Type B pancreatic cell (in vitro differentiated cells): ENCODE measurements around the gene FBXL15. TPM values are rescaled to one million over a fixed set of nuclear protein-coding genes. Genes with fewer than 3 reads are reported as not detected.

ENCODE experiments used
- DNase-seq: peaks from one replicate; pipeline ENCODE4 v3.0.0; 2021; ENCODE audit warnings: mixed read lengths; ENCODE audit not compliant: unreplicated experiment; ENCODE audit errors: extremely low spot score
- H3K27ac Mint-ChIP-seq: 2 replicates; pipeline ENCODE4 v1.8.0; 2021; ENCODE audit warnings: mild to moderate bottlenecking, mixed read lengths
- H3K27me3 Mint-ChIP-seq: 2 replicates; pipeline ENCODE4 v1.8.0; 2021; ENCODE audit warnings: mixed read lengths
- H3K36me3 Mint-ChIP-seq: 2 replicates; pipeline ENCODE4 v1.8.0; 2021; ENCODE audit warnings: mixed read lengths
- H3K4me1 Mint-ChIP-seq: one replicate; pipeline ENCODE4 v1.8.0; 2021; ENCODE audit warnings: mixed read lengths; ENCODE audit not compliant: unreplicated experiment
- H3K4me3 Mint-ChIP-seq: 2 replicates; pipeline ENCODE4 v1.8.0; 2021; ENCODE audit warnings: mild to moderate bottlenecking, mixed read lengths
- H3K9me3 Mint-ChIP-seq: 2 replicates; pipeline ENCODE4 v1.8.0; 2021; ENCODE audit warnings: mixed read lengths
- total RNA-seq: library from RNA; stranded (reverse); gene quantifications from 2 replicates; pipeline ENCODE4 v1.2.1, GENCODE V29; 2021; ENCODE audit warnings: low replicate concordance
- TF ChIP-seq, protein P1 (sequence below): fragments of 200-600 bp; sonication (generic); conservative IDR thresholded peaks from 2 replicates; pipeline ENCODE4 v1.5.0; 2021; ENCODE audit warnings: antibody characterized with exemption, mild to moderate bottlenecking

FBXL15 gene
- total RNA-seq, 1 donor from 2014 or later = 14.8 TPM

GRCh38 chr10:102410429-102411073 is 10.1 kb upstream of the FBXL15 start:
- H3K9me3 Mint-ChIP-seq = no peaks in the 10 kb centered on the region
- peaks cover 82% of the 10 kb centered on the region for H3K27me3 Mint-ChIP-seq
- peaks cover 4% of the 10 kb centered on the region for H3K36me3 Mint-ChIP-seq
- DNase-seq = peak; percentile 77
- peaks cover 18% of the 10 kb centered on the region for H3K4me1 Mint-ChIP-seq
- TF ChIP-seq, protein P1, sequence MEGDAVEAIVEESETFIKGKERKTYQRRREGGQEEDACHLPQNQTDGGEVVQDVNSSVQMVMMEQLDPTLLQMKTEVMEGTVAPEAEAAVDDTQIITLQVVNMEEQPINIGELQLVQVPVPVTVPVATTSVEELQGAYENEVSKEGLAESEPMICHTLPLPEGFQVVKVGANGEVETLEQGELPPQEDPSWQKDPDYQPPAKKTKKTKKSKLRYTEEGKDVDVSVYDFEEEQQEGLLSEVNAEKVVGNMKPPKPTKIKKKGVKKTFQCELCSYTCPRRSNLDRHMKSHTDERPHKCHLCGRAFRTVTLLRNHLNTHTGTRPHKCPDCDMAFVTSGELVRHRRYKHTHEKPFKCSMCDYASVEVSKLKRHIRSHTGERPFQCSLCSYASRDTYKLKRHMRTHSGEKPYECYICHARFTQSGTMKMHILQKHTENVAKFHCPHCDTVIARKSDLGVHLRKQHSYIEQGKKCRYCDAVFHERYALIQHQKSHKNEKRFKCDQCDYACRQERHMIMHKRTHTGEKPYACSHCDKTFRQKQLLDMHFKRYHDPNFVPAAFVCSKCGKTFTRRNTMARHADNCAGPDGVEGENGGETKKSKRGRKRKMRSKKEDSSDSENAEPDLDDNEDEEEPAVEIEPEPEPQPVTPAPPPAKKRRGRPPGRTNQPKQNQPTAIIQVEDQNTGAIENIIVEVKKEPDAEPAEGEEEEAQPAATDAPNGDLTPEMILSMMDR = no peak
- H3K4me3 Mint-ChIP-seq = peak overlapping the region; percentile 83
- H3K27ac Mint-ChIP-seq = peak overlapping the region; percentile 63

- no peak for DNase-seq
- Mint-ChIP-seq H3K9me3 (no peaks in the 10 kb centered on the region), H3K36me3 (peaks cover 4% of the 10 kb centered on the region), H3K27ac (peak overlapping the region; percentile 63), H3K4me1 (peaks cover 18% of the 10 kb centered on the region), H3K4me3 (peak overlapping the region; percentile 83), H3K27me3 (peaks cover 79% of the 10 kb centered on the region)
- TF ChIP-seq, protein P1 = no peak
Observed at GRCh38 chr10:102411341-102412255, 9.0 kb upstream of the FBXL15 start.

DNA sequence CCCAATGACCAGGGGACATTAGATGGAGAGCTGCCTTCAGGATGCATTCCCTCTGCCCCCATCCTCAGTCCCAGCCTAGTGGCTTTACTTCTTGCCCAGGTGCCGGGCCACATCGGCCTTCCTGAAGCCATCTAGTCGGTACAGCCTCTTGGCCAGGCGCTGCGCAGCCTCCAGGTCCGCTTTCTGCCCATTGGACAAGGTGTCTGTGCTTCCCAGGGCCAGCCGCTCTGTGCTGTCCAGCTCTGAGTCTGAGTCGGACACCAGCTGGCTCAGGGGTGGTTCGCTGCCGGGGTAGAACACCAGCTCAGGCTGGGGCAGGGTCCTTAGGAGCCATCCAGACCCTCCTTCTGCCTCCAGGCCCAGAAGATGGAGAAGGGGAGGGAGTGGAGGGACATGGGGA is 8.3 kb upstream of the FBXL15 start:
- H3K9me3 Mint-ChIP-seq = no peaks in the 10 kb centered on the region
- peaks cover 18% of the 10 kb centered on the region for H3K4me1 Mint-ChIP-seq
- TF ChIP-seq, protein P1 = no peak
- peak; percentile 65 for DNase-seq
- no peak overlapping the region for H3K4me3 Mint-ChIP-seq
- peaks cover 4% of the 10 kb centered on the region for H3K36me3 Mint-ChIP-seq
- H3K27ac Mint-ChIP-seq = no peak overlapping the region
- H3K27me3 Mint-ChIP-seq = peaks cover 77% of the 10 kb centered on the region

DNA sequence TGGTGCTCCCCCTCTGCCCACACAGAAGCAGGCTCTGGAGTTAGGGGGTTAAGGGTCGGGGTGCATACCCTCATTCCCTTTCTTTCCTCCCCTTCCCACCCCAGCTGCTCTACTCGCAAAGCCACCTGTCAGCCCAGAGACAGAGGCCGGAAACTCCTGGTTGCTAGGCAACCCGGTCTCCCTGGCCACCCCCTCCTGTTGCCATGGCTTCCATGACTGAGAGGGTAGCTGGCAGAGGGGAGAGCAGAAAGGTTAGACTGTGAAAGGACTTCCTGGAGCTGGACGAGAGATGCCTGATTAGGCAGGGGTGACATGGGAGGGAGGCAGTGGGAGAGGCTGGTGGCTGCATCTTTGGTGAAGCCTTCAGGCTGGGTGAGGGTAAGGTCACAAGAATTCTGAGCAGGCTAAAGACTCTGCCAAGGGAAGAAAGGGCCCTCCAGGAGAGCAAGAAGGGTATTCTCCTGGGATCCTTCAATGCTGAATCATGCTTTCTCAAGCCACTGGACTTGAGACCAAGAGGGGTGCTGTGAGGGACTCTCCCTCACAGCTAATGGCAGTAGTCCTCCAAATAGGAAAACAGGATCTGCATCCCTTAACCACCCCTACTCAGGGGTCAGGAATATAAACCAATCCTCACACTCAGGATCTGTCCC is 7.5 kb upstream of the FBXL15 start:
- no peak for DNase-seq
- no peaks in the 10 kb centered on the region for H3K9me3 Mint-ChIP-seq
- peaks cover 77% of the 10 kb centered on the region for H3K27me3 Mint-ChIP-seq
- no peak overlapping the region for H3K4me3 Mint-ChIP-seq
- peaks cover 18% of the 10 kb centered on the region for H3K4me1 Mint-ChIP-seq
- TF ChIP-seq, protein P1 = no peak
- peak overlapping the region; percentile 31 for H3K27ac Mint-ChIP-seq
- H3K36me3 Mint-ChIP-seq = peaks cover 4% of the 10 kb centered on the region

- Mint-ChIP-seq H3K36me3 (peaks cover 4% of the 10 kb centered on the region), H3K27me3 (peaks cover 79% of the 10 kb centered on the region), H3K27ac (no peak overlapping the region), H3K4me3 (no peak overlapping the region), H3K9me3 (no peaks in the 10 kb centered on the region), H3K4me1 (peaks cover 18% of the 10 kb centered on the region)
- peak; percentile 66 for DNase-seq
- TF ChIP-seq, protein P1 = no peak
Observed at GRCh38 chr10:102413806-102414561, 6.7 kb upstream of the FBXL15 start.
